LHCN-M2 (cell line): ENCODE data around the gene RBL2. TPM values are rescaled to one million over a fixed set of nuclear protein-coding genes. Genes with fewer than 3 reads are reported as not detected.
"Not testable (repeated sequence)": the region's sequence is repeated elsewhere in the genome, so short reads cannot be mapped to it uniquely, and the experiment has no call there.

Experiments used
- DNase-seq: peaks from one replicate; pipeline ENCODE4 v3.0.0-alpha.2; 2012; ENCODE audit warnings: low read depth
- total RNA-seq: library from RNA; depleted of rRNA; stranded (reverse); fragments of >200 nt; gene quantifications from 2 replicates; pipeline ENCODE4 v1.2.3, GENCODE V29; 2014; rRNA removed

Gene RBL2
- total RNA-seq, 1 experiment from 2014 or later, result 42.9 TPM

DNA sequence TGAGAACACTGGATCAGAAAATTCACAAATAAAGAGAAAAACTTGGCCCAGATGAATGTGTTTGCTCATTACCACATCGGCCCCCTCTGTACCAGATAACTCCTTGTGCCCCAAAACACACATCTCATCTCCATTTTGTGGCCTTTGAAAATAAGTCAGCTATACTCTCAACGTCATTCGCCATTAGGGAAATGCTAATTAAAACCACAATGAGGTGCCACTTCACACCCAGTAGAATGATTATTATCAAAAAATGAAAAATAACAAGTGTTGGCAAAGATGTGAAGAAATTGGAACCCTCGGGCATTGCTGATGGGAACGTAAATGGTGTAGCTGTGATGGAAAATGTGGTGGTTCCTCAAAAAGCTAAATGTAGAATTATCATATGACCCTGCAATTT is 103.4 kb downstream of the RBL2 start:
- DNase-seq, result no peak

DNA sequence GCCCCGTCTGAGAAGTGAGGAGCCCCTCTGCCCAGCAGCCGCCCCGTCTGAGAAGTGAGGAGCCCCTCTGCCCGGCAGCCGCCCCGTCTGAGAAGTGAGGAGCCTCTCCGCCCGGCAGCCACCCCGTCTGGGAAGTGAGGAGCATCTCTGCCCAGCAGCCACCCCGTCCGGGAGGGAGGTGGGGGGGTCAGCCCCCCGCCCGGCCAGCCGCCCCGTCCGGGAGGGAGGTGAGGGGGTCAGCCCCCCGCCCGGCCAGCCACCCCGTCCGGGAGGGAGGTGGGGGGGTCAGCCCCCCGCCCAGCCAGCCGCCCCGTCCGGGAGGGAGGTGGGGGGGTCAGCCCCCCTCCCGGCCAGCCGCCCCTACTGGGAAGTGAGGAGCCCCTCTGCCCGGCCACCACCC is 105.1 kb downstream of the RBL2 start:
- DNase-seq, result not testable (repeated sequence)

DNA sequence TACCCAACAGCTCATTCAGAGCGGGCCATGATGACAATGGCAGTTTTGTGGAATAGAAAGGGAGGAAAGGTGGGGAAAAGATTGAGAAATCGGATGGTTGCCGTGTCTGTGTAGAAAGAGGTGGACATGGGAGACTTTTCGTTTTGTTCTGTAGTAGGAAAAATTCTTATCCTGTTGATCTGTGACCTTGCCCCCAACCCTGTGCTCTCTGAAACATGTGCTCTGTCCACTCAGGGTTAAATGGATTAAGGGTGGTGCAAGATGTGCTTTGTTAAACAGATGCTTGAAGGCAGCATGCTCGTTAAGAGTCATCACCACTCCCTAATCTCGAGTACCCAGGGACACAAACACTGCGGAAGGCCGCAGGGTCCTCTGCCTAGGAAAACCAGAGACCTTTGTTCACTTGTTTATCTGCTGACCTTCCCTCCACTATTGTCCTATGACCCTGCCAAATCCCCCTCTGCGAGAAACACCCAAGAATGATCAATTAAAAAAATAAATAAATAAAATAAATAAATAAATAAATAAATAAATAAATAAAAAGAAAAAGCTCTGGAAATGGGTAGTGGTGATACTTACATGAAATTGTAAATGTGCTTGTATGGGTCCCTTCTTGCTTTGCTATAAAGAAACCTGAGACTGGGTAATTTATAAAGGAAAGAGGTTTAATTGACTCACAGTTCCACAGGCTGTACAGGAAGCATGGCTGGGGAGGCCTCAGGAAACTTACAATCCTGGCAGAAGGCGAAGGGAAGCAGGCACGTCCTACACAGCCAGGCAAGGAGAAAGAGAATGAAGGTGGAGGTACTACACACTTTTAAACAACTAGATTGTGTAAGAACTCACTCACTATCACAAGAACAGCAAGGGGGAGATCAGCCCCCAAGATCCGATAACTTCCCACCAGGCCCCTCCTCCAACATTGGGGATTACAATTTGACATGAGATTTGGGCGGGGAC is 105.8 kb downstream of the RBL2 start:
- DNase-seq, result not testable (repeated sequence)

Other genes starting within 250 kb of the RBL2 start
- gene AKTIP, start 68.7 kb downstream of the RBL2 start, total RNA-seq, result 10.4 and 13.6 TPM in 2 replicates